ENCODE data around the gene CINP. TPM values are rescaled to one million over a fixed set of nuclear protein-coding genes. Genes with fewer than 3 reads are reported as not detected.

CINP gene
- total RNA-seq, 2 donors from 2014 or later = 32.5 to 36.5 TPM

- H3K27me3 ChIP-seq (replicated peaks; ENCODE audit: insufficient read depth) = no peaks in the 10 kb centered on the region
- no peak for ATAC-seq (ENCODE audit: insufficient number of reproducible peaks, low FRiP score, low read depth)
- no peak overlapping the region for H3K4me3 ChIP-seq
- H3K4me1 ChIP-seq (ENCODE audit: control insufficient read depth in 1 of 2, low read depth in 2 of 2) = no peaks in the 10 kb centered on the region
- TF ChIP-seq, protein P1, sequence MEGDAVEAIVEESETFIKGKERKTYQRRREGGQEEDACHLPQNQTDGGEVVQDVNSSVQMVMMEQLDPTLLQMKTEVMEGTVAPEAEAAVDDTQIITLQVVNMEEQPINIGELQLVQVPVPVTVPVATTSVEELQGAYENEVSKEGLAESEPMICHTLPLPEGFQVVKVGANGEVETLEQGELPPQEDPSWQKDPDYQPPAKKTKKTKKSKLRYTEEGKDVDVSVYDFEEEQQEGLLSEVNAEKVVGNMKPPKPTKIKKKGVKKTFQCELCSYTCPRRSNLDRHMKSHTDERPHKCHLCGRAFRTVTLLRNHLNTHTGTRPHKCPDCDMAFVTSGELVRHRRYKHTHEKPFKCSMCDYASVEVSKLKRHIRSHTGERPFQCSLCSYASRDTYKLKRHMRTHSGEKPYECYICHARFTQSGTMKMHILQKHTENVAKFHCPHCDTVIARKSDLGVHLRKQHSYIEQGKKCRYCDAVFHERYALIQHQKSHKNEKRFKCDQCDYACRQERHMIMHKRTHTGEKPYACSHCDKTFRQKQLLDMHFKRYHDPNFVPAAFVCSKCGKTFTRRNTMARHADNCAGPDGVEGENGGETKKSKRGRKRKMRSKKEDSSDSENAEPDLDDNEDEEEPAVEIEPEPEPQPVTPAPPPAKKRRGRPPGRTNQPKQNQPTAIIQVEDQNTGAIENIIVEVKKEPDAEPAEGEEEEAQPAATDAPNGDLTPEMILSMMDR (IDR thresholded peaks at IDR 0.05) = no peak
- no peak for DNase-seq (ENCODE audit: low spot score)
- no peaks in the 10 kb centered on the region for H3K9me3 ChIP-seq
- H3K36me3 ChIP-seq = peaks cover 33% of the 10 kb centered on the region
- no peak overlapping the region for H3K27ac ChIP-seq
Measured at GRCh38 chr14:102342238-102342637, 20.5 kb downstream of the CINP start.

DNA sequence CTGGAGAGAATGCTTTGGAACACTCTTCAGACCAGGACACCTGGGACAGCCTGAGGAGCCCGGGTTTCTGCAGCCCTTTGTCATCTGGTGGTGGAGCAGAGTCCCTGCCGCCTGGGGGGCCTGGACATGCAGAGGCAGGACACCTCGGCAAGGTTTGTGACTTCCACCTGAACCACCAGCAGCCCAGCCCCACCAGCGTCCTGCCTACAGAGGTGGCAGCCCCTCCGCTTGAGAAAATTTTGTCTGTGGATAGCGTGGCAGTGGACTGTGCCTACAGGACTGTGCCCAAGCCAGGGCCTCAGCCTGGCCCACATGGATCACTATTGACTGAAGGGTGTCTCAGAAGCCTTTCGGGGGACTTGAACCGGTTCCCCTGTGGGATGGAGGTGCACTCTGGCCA lies 21.1 kb downstream of the CINP start:
- Histone ChIP-seq H3K4me3 (no peak overlapping the region), H3K36me3 (peaks cover 30% of the 10 kb centered on the region), H3K27me3 (replicated peaks; ENCODE audit: insufficient read depth) (no peaks in the 10 kb centered on the region), H3K27ac (no peak overlapping the region), H3K4me1 (ENCODE audit: control insufficient read depth in 1 of 2, low read depth in 2 of 2) (no peaks in the 10 kb centered on the region), H3K9me3 (no peaks in the 10 kb centered on the region)
- TF ChIP-seq, protein P1 (IDR thresholded peaks at IDR 0.05) = no peak
- no peak for ATAC-seq (ENCODE audit: insufficient number of reproducible peaks, low FRiP score, low read depth)
- DNase-seq (ENCODE audit: low spot score) = no peak

DNA sequence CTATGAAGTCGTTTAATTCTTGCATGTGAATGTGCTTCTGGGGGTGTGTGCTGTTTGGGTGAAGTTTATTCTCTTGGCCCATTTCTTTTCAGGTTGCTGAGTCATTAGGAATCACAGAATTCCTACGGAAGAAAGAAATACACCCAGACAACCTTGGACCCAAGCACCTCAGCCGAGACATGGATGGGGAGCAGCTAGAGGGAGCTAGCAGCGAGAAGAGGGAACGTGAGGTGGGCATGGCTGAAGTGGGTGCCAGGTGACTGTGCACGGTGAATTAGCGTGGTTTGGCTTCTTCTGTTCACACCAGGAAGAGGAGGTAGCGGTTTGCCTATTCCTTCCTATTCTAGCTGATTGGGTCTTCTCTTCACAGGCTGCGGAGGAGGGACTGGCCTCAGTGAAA lies 24.0 kb downstream of the CINP start:
- no peaks in the 10 kb centered on the region for H3K27me3 ChIP-seq (replicated peaks; ENCODE audit: insufficient read depth)
- no peak for ATAC-seq (ENCODE audit: insufficient number of reproducible peaks, low FRiP score, low read depth)
- H3K27ac ChIP-seq = no peak overlapping the region
- TF ChIP-seq, protein P1 (IDR thresholded peaks at IDR 0.05) = no peak
- no peak overlapping the region for H3K4me3 ChIP-seq
- peaks cover 32% of the 10 kb centered on the region for H3K36me3 ChIP-seq
- DNase-seq (ENCODE audit: low spot score) = no peak
- H3K4me1 ChIP-seq (ENCODE audit: control insufficient read depth in 1 of 2, low read depth in 2 of 2) = no peaks in the 10 kb centered on the region
- no peaks in the 10 kb centered on the region for H3K9me3 ChIP-seq

DNA sequence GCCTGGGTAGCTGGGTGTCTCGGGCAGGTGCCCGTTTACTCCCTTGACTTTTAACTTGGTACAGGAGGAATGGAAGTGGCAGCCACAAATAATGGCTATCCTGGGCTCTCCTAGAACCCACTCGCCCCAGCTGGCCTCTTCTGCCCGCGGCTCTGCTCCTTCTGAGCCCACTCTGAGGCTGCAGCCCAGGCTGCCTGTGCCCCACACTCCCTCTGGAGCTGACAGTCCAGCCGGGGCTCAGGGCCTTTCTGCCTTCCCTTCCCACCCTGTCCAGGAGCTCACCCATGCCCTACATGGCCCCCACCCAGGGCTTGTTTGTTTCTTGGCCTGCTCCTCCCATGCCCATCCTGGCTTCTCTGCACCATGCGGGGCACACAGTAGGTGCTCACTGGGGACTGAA lies 27.5 kb downstream of the CINP start:
- H3K4me1 ChIP-seq (ENCODE audit: control insufficient read depth in 1 of 2, low read depth in 2 of 2) = no peaks in the 10 kb centered on the region
- H3K27me3 ChIP-seq (replicated peaks; ENCODE audit: insufficient read depth) = no peaks in the 10 kb centered on the region
- H3K9me3 ChIP-seq = no peaks in the 10 kb centered on the region
- H3K27ac ChIP-seq = no peak overlapping the region
- peaks cover 18% of the 10 kb centered on the region for H3K36me3 ChIP-seq
- TF ChIP-seq, protein P1 (IDR thresholded peaks at IDR 0.05) = no peak
- DNase-seq (ENCODE audit: low spot score) (no peak), ATAC-seq (ENCODE audit: insufficient number of reproducible peaks, low FRiP score, low read depth) (no peak)
- H3K4me3 ChIP-seq = no peak overlapping the region

- no peak for ATAC-seq (ENCODE audit: insufficient number of reproducible peaks, low FRiP score, low read depth)
- H3K27ac ChIP-seq = no peak overlapping the region
Measured at GRCh38 chr14:102333795-102334705, 28.6 kb downstream of the CINP start.

More at GRCh38 chr14:102333795-102334705, 28.6 kb downstream of the CINP start:
- Histone ChIP-seq H3K4me3 (no peak overlapping the region), H3K4me1 (ENCODE audit: control insufficient read depth in 1 of 2, low read depth in 2 of 2) (no peaks in the 10 kb centered on the region), H3K36me3 (peaks cover 18% of the 10 kb centered on the region), H3K9me3 (no peaks in the 10 kb centered on the region), H3K27me3 (replicated peaks; ENCODE audit: insufficient read depth) (no peaks in the 10 kb centered on the region)
- TF ChIP-seq, protein P1 (IDR thresholded peaks at IDR 0.05) = no peak
- no peak for DNase-seq (ENCODE audit: low spot score)

All from thoracic aorta (tissue), 2 donors.